Thyroid gland (tissue), 4 donors: ENCODE measurements around the gene SYNGR4.

Experiments used
- POLR2A ChIP-seq, 2 donors: fragments of 450-650 bp; IDR thresholded peaks; one replicate each; pipeline ENCODE4 v1.6.1; 2017; ENCODE audit warnings: antibody characterized with exemption in 2 of 2, mild to moderate bottlenecking in 2 of 2, moderate library complexity in 1 of 2
- TF ChIP-seq, protein P1 (sequence below), 6 experiments: fragments of 200-600 bp in 3 of 6; fragments of 450-650 bp in 3 of 6; sonication (generic) in 3 of 6; IDR thresholded peaks; one replicate each; pipeline ENCODE4 v1.5.1; 2016 to 2019; ENCODE audit warnings: antibody characterized with exemption in 6 of 6, mild to moderate bottlenecking in 2 of 6, inconsistent platforms in 1 of 6, moderate library complexity in 1 of 6

DNA sequence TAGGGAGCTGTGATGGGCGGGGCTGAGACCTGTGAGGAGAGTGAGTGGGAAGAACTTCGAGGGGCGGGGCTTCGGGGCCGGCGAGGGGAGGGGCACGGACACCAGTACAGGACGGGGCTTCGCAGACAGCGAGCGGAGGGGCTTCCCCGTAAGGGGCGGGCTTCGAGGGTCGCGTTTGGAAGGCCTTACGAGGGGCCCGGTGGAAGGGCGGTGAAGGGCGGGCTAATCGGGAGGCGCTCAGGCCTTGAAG lies 42.9 kb upstream of the SYNGR4 start:
- TF ChIP-seq, protein P1, sequence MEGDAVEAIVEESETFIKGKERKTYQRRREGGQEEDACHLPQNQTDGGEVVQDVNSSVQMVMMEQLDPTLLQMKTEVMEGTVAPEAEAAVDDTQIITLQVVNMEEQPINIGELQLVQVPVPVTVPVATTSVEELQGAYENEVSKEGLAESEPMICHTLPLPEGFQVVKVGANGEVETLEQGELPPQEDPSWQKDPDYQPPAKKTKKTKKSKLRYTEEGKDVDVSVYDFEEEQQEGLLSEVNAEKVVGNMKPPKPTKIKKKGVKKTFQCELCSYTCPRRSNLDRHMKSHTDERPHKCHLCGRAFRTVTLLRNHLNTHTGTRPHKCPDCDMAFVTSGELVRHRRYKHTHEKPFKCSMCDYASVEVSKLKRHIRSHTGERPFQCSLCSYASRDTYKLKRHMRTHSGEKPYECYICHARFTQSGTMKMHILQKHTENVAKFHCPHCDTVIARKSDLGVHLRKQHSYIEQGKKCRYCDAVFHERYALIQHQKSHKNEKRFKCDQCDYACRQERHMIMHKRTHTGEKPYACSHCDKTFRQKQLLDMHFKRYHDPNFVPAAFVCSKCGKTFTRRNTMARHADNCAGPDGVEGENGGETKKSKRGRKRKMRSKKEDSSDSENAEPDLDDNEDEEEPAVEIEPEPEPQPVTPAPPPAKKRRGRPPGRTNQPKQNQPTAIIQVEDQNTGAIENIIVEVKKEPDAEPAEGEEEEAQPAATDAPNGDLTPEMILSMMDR (IDR thresholded peaks at IDR 0.05) = no peak
- no peak for TF ChIP-seq POLR2A (IDR thresholded peaks at IDR 0.05)
